Type B pancreatic cell (in vitro differentiated cells): ENCODE data around the gene NCDN. TPM values are rescaled to one million over a fixed set of nuclear protein-coding genes. Genes with fewer than 3 reads are reported as not detected.
A peak's percentile ranks its signal among the peaks of the same experiment; 100 is the strongest.
"Not testable (repeated sequence)": the region's sequence is repeated elsewhere in the genome, so short reads cannot be mapped to it uniquely, and the experiment has no call there.

Experiments used
- DNase-seq: peaks from one replicate; pipeline ENCODE4 v3.0.0; 2021; ENCODE audit warnings: mixed read lengths; ENCODE audit not compliant: unreplicated experiment; ENCODE audit errors: extremely low spot score
- H3K27ac Mint-ChIP-seq: 2 replicates; pipeline ENCODE4 v1.8.0; 2021; ENCODE audit warnings: mild to moderate bottlenecking, mixed read lengths
- H3K27me3 Mint-ChIP-seq: 2 replicates; pipeline ENCODE4 v1.8.0; 2021; ENCODE audit warnings: mixed read lengths
- H3K36me3 Mint-ChIP-seq: 2 replicates; pipeline ENCODE4 v1.8.0; 2021; ENCODE audit warnings: mixed read lengths
- H3K4me1 Mint-ChIP-seq: one replicate; pipeline ENCODE4 v1.8.0; 2021; ENCODE audit warnings: mixed read lengths; ENCODE audit not compliant: unreplicated experiment
- H3K4me3 Mint-ChIP-seq: 2 replicates; pipeline ENCODE4 v1.8.0; 2021; ENCODE audit warnings: mild to moderate bottlenecking, mixed read lengths
- H3K9me3 Mint-ChIP-seq: 2 replicates; pipeline ENCODE4 v1.8.0; 2021; ENCODE audit warnings: mixed read lengths
- total RNA-seq: library from RNA; stranded (reverse); gene quantifications from 2 replicates; pipeline ENCODE4 v1.2.1, GENCODE V29; 2021; ENCODE audit warnings: low replicate concordance
- TF ChIP-seq, protein P1 (sequence below): fragments of 200-600 bp; sonication (generic); conservative IDR thresholded peaks from 2 replicates; pipeline ENCODE4 v1.5.0; 2021; ENCODE audit warnings: antibody characterized with exemption, mild to moderate bottlenecking

NCDN gene
- total RNA-seq, 1 donor from 2014 or later, result 27.2 TPM

- no peaks in the 10 kb centered on the region for H3K9me3 Mint-ChIP-seq
- H3K27ac Mint-ChIP-seq, result no peak overlapping the region
- H3K4me3 Mint-ChIP-seq, result peak overlapping the region; percentile 81
- no peaks in the 10 kb centered on the region for H3K36me3 Mint-ChIP-seq
- peaks cover 62% of the 10 kb centered on the region for H3K27me3 Mint-ChIP-seq
- TF ChIP-seq, protein P1, sequence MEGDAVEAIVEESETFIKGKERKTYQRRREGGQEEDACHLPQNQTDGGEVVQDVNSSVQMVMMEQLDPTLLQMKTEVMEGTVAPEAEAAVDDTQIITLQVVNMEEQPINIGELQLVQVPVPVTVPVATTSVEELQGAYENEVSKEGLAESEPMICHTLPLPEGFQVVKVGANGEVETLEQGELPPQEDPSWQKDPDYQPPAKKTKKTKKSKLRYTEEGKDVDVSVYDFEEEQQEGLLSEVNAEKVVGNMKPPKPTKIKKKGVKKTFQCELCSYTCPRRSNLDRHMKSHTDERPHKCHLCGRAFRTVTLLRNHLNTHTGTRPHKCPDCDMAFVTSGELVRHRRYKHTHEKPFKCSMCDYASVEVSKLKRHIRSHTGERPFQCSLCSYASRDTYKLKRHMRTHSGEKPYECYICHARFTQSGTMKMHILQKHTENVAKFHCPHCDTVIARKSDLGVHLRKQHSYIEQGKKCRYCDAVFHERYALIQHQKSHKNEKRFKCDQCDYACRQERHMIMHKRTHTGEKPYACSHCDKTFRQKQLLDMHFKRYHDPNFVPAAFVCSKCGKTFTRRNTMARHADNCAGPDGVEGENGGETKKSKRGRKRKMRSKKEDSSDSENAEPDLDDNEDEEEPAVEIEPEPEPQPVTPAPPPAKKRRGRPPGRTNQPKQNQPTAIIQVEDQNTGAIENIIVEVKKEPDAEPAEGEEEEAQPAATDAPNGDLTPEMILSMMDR, result no peak
- H3K4me1 Mint-ChIP-seq, result peaks cover 17% of the 10 kb centered on the region
- no peak for DNase-seq
These were observed 18.6 kb downstream of the NCDN start for GRCh38 chr1:35576061-35576765.

DNA sequence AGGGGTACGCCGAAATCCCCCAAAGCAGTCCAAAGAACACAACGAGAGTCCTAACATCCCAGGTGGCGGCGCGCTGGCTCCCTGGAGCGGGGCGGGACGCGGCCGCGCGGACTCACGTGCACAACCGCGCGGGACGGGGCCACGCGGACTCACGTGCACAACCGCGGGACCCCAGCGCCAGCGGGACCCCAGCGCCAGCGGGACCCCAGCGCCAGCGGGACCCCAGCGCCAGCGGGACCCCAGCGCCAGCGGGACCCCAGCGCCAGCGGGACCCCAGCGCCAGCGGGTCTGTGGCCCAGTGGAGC, 19.1 kb downstream of the NCDN start:
- Mint-ChIP-seq H3K4me1 (peaks cover 17% of the 10 kb centered on the region), H3K4me3 (peak overlapping the region; percentile 81), H3K27me3 (peaks cover 57% of the 10 kb centered on the region)
- not testable (repeated sequence) for H3K9me3 Mint-ChIP-seq, DNase-seq, H3K36me3 Mint-ChIP-seq, H3K27ac Mint-ChIP-seq

- Mint-ChIP-seq H3K27me3 (peaks cover 51% of the 10 kb centered on the region), H3K4me3 (peak overlapping the region; percentile 83), H3K36me3 (no peaks in the 10 kb centered on the region), H3K27ac (peak overlapping the region; percentile 78), H3K4me1 (peaks cover 17% of the 10 kb centered on the region), H3K9me3 (no peaks in the 10 kb centered on the region)
- TF ChIP-seq, protein P1, result no peak
- DNase-seq, result no peak
These were observed 19.7 kb downstream of the NCDN start for GRCh38 chr1:35577071-35577998.

- H3K36me3 Mint-ChIP-seq, result no peaks in the 10 kb centered on the region
- H3K4me1 Mint-ChIP-seq, result peaks cover 10% of the 10 kb centered on the region
- TF ChIP-seq, protein P1, result no peak
- H3K27ac Mint-ChIP-seq, result no peak overlapping the region
- no peaks in the 10 kb centered on the region for H3K9me3 Mint-ChIP-seq
- H3K27me3 Mint-ChIP-seq, result peaks cover 25% of the 10 kb centered on the region
- DNase-seq, result no peak
- no peak overlapping the region for H3K4me3 Mint-ChIP-seq
These were observed 23.4 kb downstream of the NCDN start for GRCh38 chr1:35580949-35581388.

GRCh38 chr1:35581621-35582020, 24.0 kb downstream of the NCDN start:
- peaks cover 21% of the 10 kb centered on the region for H3K27me3 Mint-ChIP-seq
- H3K27ac Mint-ChIP-seq, H3K4me1 Mint-ChIP-seq, DNase-seq, H3K9me3 Mint-ChIP-seq, H3K4me3 Mint-ChIP-seq, H3K36me3 Mint-ChIP-seq: not testable (repeated sequence)

DNA sequence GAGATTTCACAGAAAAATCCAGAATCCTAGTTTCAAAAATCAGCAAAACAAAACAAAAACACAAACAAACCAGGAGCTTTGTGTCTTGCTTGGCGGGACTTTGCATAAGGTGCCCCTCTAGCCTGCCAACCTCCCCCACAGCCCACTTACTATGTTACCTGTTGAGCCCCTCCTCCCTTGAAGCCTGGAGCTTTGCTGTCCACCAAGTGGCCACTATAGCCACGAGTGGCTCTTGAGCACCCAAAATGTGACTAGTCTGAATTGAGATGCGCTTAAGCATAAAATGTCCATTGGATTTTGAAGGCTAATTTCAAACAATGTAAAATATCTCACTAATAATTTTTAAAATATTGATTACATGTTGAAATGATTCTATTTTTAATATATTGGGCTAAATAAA, 27.7 kb downstream of the NCDN start:
- Mint-ChIP-seq H3K9me3 (no peaks in the 10 kb centered on the region), H3K4me3 (no peak overlapping the region), H3K4me1 (no peaks in the 10 kb centered on the region), H3K27ac (no peak overlapping the region), H3K27me3 (peaks cover 3% of the 10 kb centered on the region), H3K36me3 (no peaks in the 10 kb centered on the region)
- TF ChIP-seq, protein P1, result no peak
- no peak for DNase-seq

- H3K27me3 Mint-ChIP-seq, H3K4me1 Mint-ChIP-seq, H3K36me3 Mint-ChIP-seq, DNase-seq, H3K4me3 Mint-ChIP-seq, H3K9me3 Mint-ChIP-seq, H3K27ac Mint-ChIP-seq: not testable (repeated sequence)
These were observed 28.2 kb downstream of the NCDN start for GRCh38 chr1:35585805-35586204.
